GM12878 (cell line): ENCODE results near the gene CFDP1. TPM values are rescaled to one million over a fixed set of nuclear protein-coding genes. Genes with fewer than 3 reads are reported as not detected.

Experiments
- ATAC-seq: fragments of 200-7000 bp; cut with Tn5 transposase; 3 replicates; pipeline ENCODE4 v1.9.1; 2020; ENCODE audit warnings: mild to moderate bottlenecking, moderate library complexity
- BruUV-seq: library from RNA; stranded (reverse); fragments of 400-500 nt; replicated peaks from 2 replicates; lab custom pipeline; 2021; lab: Mats Ljungman, UMichigan
- CTCF ChIA-PET: fragments of 300-600 bp; sonication (Branson Sonifier 250); formaldehyde crosslinking; extraction: SDS; loops from one replicate; lab custom pipeline; 2021; ENCODE audit warnings: inconsistent platforms; lab: Yijun Ruan, JAX
- POLR2A ChIA-PET: fragments of 350-600 bp; formaldehyde crosslinking; extraction: SDS; loops from one replicate; lab custom pipeline; 2021; ENCODE audit warnings: inconsistent platforms; lab: Charles Lee
- RAD21 ChIA-PET: fragments of 300-600 bp; sonication (Branson Sonifier 250); formaldehyde crosslinking; loops from one replicate; lab custom pipeline; 2023; ENCODE audit warnings: antibody characterized with exemption; ENCODE audit not compliant: unreplicated experiment; lab: Charles Lee
- SMC1A ChIA-PET: fragments of 300-600 bp; sonication (Branson Sonifier 250); formaldehyde crosslinking; loops from one replicate; lab custom pipeline; 2023; ENCODE audit not compliant: unreplicated experiment, uncharacterized antibody; lab: Charles Lee
- DNase-seq: peaks from one replicate; pipeline ENCODE4 v3.0.0-alpha.2; 2011; ENCODE audit warnings: low read depth, low spot score
- FAIRE-seq: peaks from 3 replicates; lab custom pipeline; 2011; peaks lifted over from hg19 to GRCh38; lab: Jason Lieb, UNC
- H2AFZ ChIP-seq: 2 replicates; pipeline ENCODE4 v1.6.0; 2011; ENCODE audit warnings: low read depth, low read length, control low read depth; ENCODE audit not compliant: control insufficient read depth
- H3K27ac ChIP-seq: 2 replicates; pipeline ENCODE4 v1.5.1; 2011; ENCODE audit warnings: control low read depth; ENCODE audit not compliant: control insufficient read depth, insufficient read depth
- H3K27me3 ChIP-seq, 2 experiments: replicated peaks in 1 of 2; 2 replicates each; pipeline versions ENCODE4 v1.6.0 to v1.6.1; 2011; ENCODE audit warnings: low read length in 1 of 2; ENCODE audit not compliant: control insufficient read depth in 2 of 2, insufficient read depth in 2 of 2
- H3K36me3 ChIP-seq, 2 experiments: 2 replicates each; pipeline ENCODE4 v1.5.1; 2011; ENCODE audit warnings: low read length in 1 of 2; ENCODE audit not compliant: control insufficient read depth in 2 of 2, insufficient read depth in 2 of 2
- H3K4me1 ChIP-seq: 2 replicates; pipeline ENCODE4 v1.6.1; 2011; ENCODE audit warnings: mild to moderate bottlenecking, low read length, moderate library complexity, mixed read lengths; ENCODE audit not compliant: control insufficient read depth, insufficient read depth
- H3K4me2 ChIP-seq: 2 replicates; pipeline ENCODE4 v1.6.0; 2011; ENCODE audit warnings: control low read depth; ENCODE audit not compliant: control insufficient read depth, insufficient read depth
- H3K4me3 ChIP-seq: fragments of 200-600 bp; sonication (generic); 2 replicates; pipeline ENCODE4 v1.5.1; 2016
- H3K79me2 ChIP-seq: 2 replicates; pipeline ENCODE4 v1.6.0; 2011; ENCODE audit warnings: low read length; ENCODE audit not compliant: control insufficient read depth, insufficient read depth
- H3K9ac ChIP-seq: 2 replicates; pipeline ENCODE4 v1.8.0; 2011; ENCODE audit warnings: low read length, control low read depth, mixed read lengths; ENCODE audit not compliant: control insufficient read depth, insufficient read depth
- H3K9me3 ChIP-seq: replicated peaks from 3 replicates; pipeline ENCODE4 v1.5.1; 2011; ENCODE audit warnings: mild to moderate bottlenecking, low read length; ENCODE audit not compliant: control insufficient read depth, insufficient read depth
- H4K20me1 ChIP-seq: 2 replicates; pipeline ENCODE4 v1.6.0; 2011; ENCODE audit not compliant: control insufficient read depth, insufficient read depth
- POLR2AphosphoS2 ChIP-seq: IDR thresholded peaks from 2 replicates; pipeline ENCODE4 v1.6.1; 2011; ENCODE audit warnings: low read depth, mild to moderate bottlenecking, low read length, improper control_type of control experiment, moderate library complexity
- RAD21 ChIP-seq: IDR thresholded peaks from 2 replicates; pipeline ENCODE4 v1.6.1; 2011; ENCODE audit warnings: mild to moderate bottlenecking, low read depth, low read length, moderate library complexity; ENCODE audit not compliant: insufficient read depth
- WGBS: methylation state at CpG from one replicate; pipeline ENCODE4 v1.1.6; 2016; ENCODE audit warnings: low lambda C conversion rate; ENCODE audit not compliant: insufficient replicate concordance, insufficient coverage; ENCODE audit errors: missing lambda C conversion rate; 5-methylcytosine and 5-hydroxymethylcytosine counted together
- in situ Hi-C: fragments of 300-500 bp; cut with MboI; formaldehyde crosslinking; loops from 9 replicates; pipeline ENCODE4 v1.14.3; 2018; ENCODE audit warnings: mixed read lengths
- intact Hi-C: fragments of 100-400 bp; cut with micrococcal nuclease; formaldehyde crosslinking; loops from one replicate; pipeline ENCODE4 v1.14.2; 2022; ENCODE audit not compliant: unreplicated experiment
- polyA plus RNA-seq, 11 experiments: library from polyadenylated mRNA; depleted of rRNA in 4 of 11; unstranded in 6 of 11; stranded (reverse) in 5 of 11; fragments of >200 nt; fragmentation: Nextera tagmentation in 4 of 11; fragmentation: Illumina TruSeq in 1 of 11; extraction: Ambion mirVana in 4 of 11; extraction: Trizol in 1 of 11; gene quantifications; 1 replicate in 1 of 11; 2 replicates in 10 of 11; pipeline versions ENCODE4 v1.2.1 to v1.2.3, GENCODE V29; 2011 to 2016; ENCODE audit warnings: inconsistent platforms in 2 of 11, missing spikeins in 2 of 11, low read depth in 1 of 11
- small RNA-seq: library from RNA; depleted of rRNA; stranded (forward); fragments of <200 nt; gene quantifications from one replicate; pipeline ENCODE3, GENCODE V24; 2014
- total RNA-seq, 4 experiments: library from RNA; depleted of rRNA in 3 of 4; stranded (reverse); fragments of >200 nt in 3 of 4; fragmentation: Illumina TruSeq in 1 of 4; extraction: Trizol in 1 of 4; gene quantifications; 2 replicates each; pipeline versions ENCODE4 v1.2.1 to v1.2.3, GENCODE V29; 2013 to 2021
- TF ChIP-seq, protein P1 (sequence below), 3 experiments: IDR thresholded peaks in 2 of 3; conservative IDR thresholded peaks in 1 of 3; 2 replicates each; pipeline ENCODE4 v1.5.1; 2011; ENCODE audit warnings: low read depth in 3 of 3, low read length in 3 of 3, mild to moderate bottlenecking in 3 of 3, control low read depth in 2 of 3, moderate library complexity in 2 of 3, inconsistent platforms in 1 of 3, mixed read lengths in 1 of 3; ENCODE audit not compliant: control insufficient read depth in 2 of 3, insufficient read depth in 1 of 3; ENCODE audit errors: extremely low read depth in 1 of 3

CFDP1 gene
- total and polyA plus RNA-seq, 10 of the 15 experiments (the other 5 are each of a cell fraction or from before 2014, with no cell fraction given) = 22.3 to 64.8 (median 36.7) TPM

- FAIRE-seq (no peak), DNase-seq (no peak), ATAC-seq (no peak)
- H2AFZ ChIP-seq = no peak overlapping the region
- H3K27me3 ChIP-seq = no peaks in the 10 kb centered on the region
- no peak overlapping the region for H3K27ac ChIP-seq
- no TSS peak for BruUV-seq
- peaks cover 0 to 1% of the 10 kb centered on the region in 2 experiments; a peak in 1 of 4 replicates for H3K36me3 ChIP-seq
- WGBS = 64% methylated on average over 7 of the region's 7 CpGs
- H4K20me1 ChIP-seq = peaks cover 6% of the 10 kb centered on the region; the same call in 1 of the 2 replicates
- intact Hi-C loops (no loop called here), in situ Hi-C loops (no loop called here)
- H3K9ac ChIP-seq = no peak overlapping the region
- no peak overlapping the region; the same call in 1 of the 2 replicates for H3K4me2 ChIP-seq
- ChIA-PET RAD21 (interaction anchor here (1.3 to 2.5 kb wide), 3 partner anchors 11 to 141 kb away, joined by 4 to 13 read pairs (median 4); no protein-coding TSS in a partner anchor), POLR2A (interaction anchor here (1.1 to 1.3 kb wide), 2 partner anchors 38 to 546 kb away, joined by 3 to 5 read pairs; no protein-coding TSS in a partner anchor), SMC1A (interaction anchor here (1.0 to 2.4 kb wide), 4 partner anchors 9 to 141 kb away, joined by 3 to 9 read pairs (median 4); no protein-coding TSS in a partner anchor), CTCF (interaction anchor here (1.1 to 1.5 kb wide), 2 partner anchors 134 to 137 kb away, joined by 4 to 6 read pairs; no protein-coding TSS in a partner anchor)
- no peaks in the 10 kb centered on the region for H3K9me3 ChIP-seq
- peaks cover 19% of the 10 kb centered on the region for H3K4me1 ChIP-seq
- no peaks in the 10 kb centered on the region; the same call in 1 of the 2 replicates for H3K79me2 ChIP-seq
- TF ChIP-seq POLR2AphosphoS2 (no peak), RAD21 (0 out of 2 replicates have a peak, but pooled peaks have one; percentile 15)
- TF ChIP-seq, protein P1, sequence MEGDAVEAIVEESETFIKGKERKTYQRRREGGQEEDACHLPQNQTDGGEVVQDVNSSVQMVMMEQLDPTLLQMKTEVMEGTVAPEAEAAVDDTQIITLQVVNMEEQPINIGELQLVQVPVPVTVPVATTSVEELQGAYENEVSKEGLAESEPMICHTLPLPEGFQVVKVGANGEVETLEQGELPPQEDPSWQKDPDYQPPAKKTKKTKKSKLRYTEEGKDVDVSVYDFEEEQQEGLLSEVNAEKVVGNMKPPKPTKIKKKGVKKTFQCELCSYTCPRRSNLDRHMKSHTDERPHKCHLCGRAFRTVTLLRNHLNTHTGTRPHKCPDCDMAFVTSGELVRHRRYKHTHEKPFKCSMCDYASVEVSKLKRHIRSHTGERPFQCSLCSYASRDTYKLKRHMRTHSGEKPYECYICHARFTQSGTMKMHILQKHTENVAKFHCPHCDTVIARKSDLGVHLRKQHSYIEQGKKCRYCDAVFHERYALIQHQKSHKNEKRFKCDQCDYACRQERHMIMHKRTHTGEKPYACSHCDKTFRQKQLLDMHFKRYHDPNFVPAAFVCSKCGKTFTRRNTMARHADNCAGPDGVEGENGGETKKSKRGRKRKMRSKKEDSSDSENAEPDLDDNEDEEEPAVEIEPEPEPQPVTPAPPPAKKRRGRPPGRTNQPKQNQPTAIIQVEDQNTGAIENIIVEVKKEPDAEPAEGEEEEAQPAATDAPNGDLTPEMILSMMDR (IDR thresholded peaks at IDR 0.05 in 2 of 3, conservative IDR thresholded peaks at IDR 0.05 in 1 of 3; ENCODE audit: control insufficient read depth in 2 of 3, extremely low read depth in 1 of 3, insufficient read depth in 1 of 3, low read depth in 3 of 3, low read length in 3 of 3) = 0 out of 6 replicates have a peak, but pooled peaks of 1 of the 3 experiments have one; percentile 2
- no peak overlapping the region for H3K4me3 ChIP-seq
Observed at GRCh38 chr16:75244225-75244809, 189.0 kb downstream of the CFDP1 start.

Small RNA genes within 50 kb of the gene (small RNA-seq; reads per million reads assigned to genes)
- gene RF00598 (not detected), gene RNU6-758P (not detected)

Other genes starting within 250 kb of the CFDP1 start
Only the 7 nearest of the 12 such genes appear.
- gene BCAR1, start 181.9 kb downstream of the CFDP1 start, total RNA-seq (2014; rRNA removed) = 4.5 and 5.4 TPM in 2 replicates
- gene BCAR1, start 181.9 kb downstream of the CFDP1 start, total RNA-seq (2014; rRNA removed; fragmentation: Illumina TruSeq; extraction: Trizol) = 1.4 and 1.8 TPM in 2 replicates
- gene BCAR1, start 181.9 kb downstream of the CFDP1 start, total RNA-seq (2021) = 10.7 and 14.1 TPM in 2 replicates
- 1.8 and 2.3 TPM in 2 replicates for gene BCAR1, start 181.9 kb downstream of the CFDP1 start, polyA plus RNA-seq (2011; rRNA removed)
- gene BCAR1, start 181.9 kb downstream of the CFDP1 start, polyA plus RNA-seq (2014; fragmentation: Illumina TruSeq; extraction: Trizol) = 0.11 and 1.1 TPM in 2 replicates
- gene BCAR1, start 181.9 kb downstream of the CFDP1 start, polyA plus RNA-seq (2014; fragmentation: Nextera tagmentation; extraction: Ambion mirVana) = under 1 TPM in 1 of 2 experiments, not detected in 1; 0.13 TPM
- 5.7 and 9.5 TPM in 2 replicates for gene BCAR1, start 181.9 kb downstream of the CFDP1 start, polyA plus RNA-seq (2014; rRNA removed)
- 1 to 10 TPM; 2.8 to 5.4 TPM for gene BCAR1, start 181.9 kb downstream of the CFDP1 start, polyA plus RNA-seq (2016; fragmentation: Nextera tagmentation; extraction: Ambion mirVana)
- gene TMEM170A, start 31.2 kb upstream of the CFDP1 start, total RNA-seq (2014; rRNA removed) = 22.9 and 26.4 TPM in 2 replicates
- 17.7 and 18.9 TPM in 2 replicates for gene TMEM170A, start 31.2 kb upstream of the CFDP1 start, total RNA-seq (2014; rRNA removed; fragmentation: Illumina TruSeq; extraction: Trizol)
- 20.7 and 23.0 TPM in 2 replicates for gene TMEM170A, start 31.2 kb upstream of the CFDP1 start, total RNA-seq (2021)
- gene TMEM170A, start 31.2 kb upstream of the CFDP1 start, polyA plus RNA-seq (2011; rRNA removed) = 28.2 and 41.5 TPM in 2 replicates
- 13.5 and 16.5 TPM in 2 replicates for gene TMEM170A, start 31.2 kb upstream of the CFDP1 start, polyA plus RNA-seq (2014; fragmentation: Illumina TruSeq; extraction: Trizol)
- 1 to 10 TPM; 7.3 to 7.8 TPM for gene TMEM170A, start 31.2 kb upstream of the CFDP1 start, polyA plus RNA-seq (2014; fragmentation: Nextera tagmentation; extraction: Ambion mirVana)
- 11.5 and 14.6 TPM in 2 replicates for gene TMEM170A, start 31.2 kb upstream of the CFDP1 start, polyA plus RNA-seq (2014; rRNA removed)
- 10 to 100 TPM; 23.5 to 27.5 TPM for gene TMEM170A, start 31.2 kb upstream of the CFDP1 start, polyA plus RNA-seq (2016; fragmentation: Nextera tagmentation; extraction: Ambion mirVana)
- 1.1 and 2.5 TPM in 2 replicates for gene CHST6, start 61.9 kb upstream of the CFDP1 start, total RNA-seq (2014; rRNA removed)
- gene CHST6, start 61.9 kb upstream of the CFDP1 start, total RNA-seq (2014; rRNA removed; fragmentation: Illumina TruSeq; extraction: Trizol) = 0.64 and 0.67 TPM in 2 replicates
- 1.9 and 2.5 TPM in 2 replicates for gene CHST6, start 61.9 kb upstream of the CFDP1 start, total RNA-seq (2021)
- 0.20 and 0.29 TPM in 2 replicates for gene CHST6, start 61.9 kb upstream of the CFDP1 start, polyA plus RNA-seq (2011; rRNA removed)
- gene CHST6, start 61.9 kb upstream of the CFDP1 start, polyA plus RNA-seq (2014; fragmentation: Illumina TruSeq; extraction: Trizol) = 0.48 and 0.57 TPM in 2 replicates
- under 1 TPM; 0.14 to 0.18 TPM for gene CHST6, start 61.9 kb upstream of the CFDP1 start, polyA plus RNA-seq (2014; fragmentation: Nextera tagmentation; extraction: Ambion mirVana)
- gene CHST6, start 61.9 kb upstream of the CFDP1 start, polyA plus RNA-seq (2014; rRNA removed) = 1.3 and 1.6 TPM in 2 replicates
- gene CHST6, start 61.9 kb upstream of the CFDP1 start, polyA plus RNA-seq (2016; fragmentation: Nextera tagmentation; extraction: Ambion mirVana) = under 1 TPM; 0.28 to 0.46 TPM
- 0.23 TPM in 1 of 2 replicates, not detected in the other for gene CHST5, start 102.6 kb upstream of the CFDP1 start, total RNA-seq (2014; rRNA removed)
- 0.04 TPM in 1 of 2 replicates, not detected in the other for gene CHST5, start 102.6 kb upstream of the CFDP1 start, total RNA-seq (2014; rRNA removed; fragmentation: Illumina TruSeq; extraction: Trizol)
- 0.19 TPM in 1 of 2 replicates, not detected in the other for gene CHST5, start 102.6 kb upstream of the CFDP1 start, total RNA-seq (2021)
- gene CHST5, start 102.6 kb upstream of the CFDP1 start, polyA plus RNA-seq (2011; rRNA removed) = not detected in 2 replicates
- not detected in 2 replicates for gene CHST5, start 102.6 kb upstream of the CFDP1 start, polyA plus RNA-seq (2014; fragmentation: Illumina TruSeq; extraction: Trizol)
- not detected for gene CHST5, start 102.6 kb upstream of the CFDP1 start, polyA plus RNA-seq (2014; fragmentation: Nextera tagmentation; extraction: Ambion mirVana)
- gene CHST5, start 102.6 kb upstream of the CFDP1 start, polyA plus RNA-seq (2014; rRNA removed) = 0.05 and 0.08 TPM in 2 replicates
- gene CHST5, start 102.6 kb upstream of the CFDP1 start, polyA plus RNA-seq (2016; fragmentation: Nextera tagmentation; extraction: Ambion mirVana) = under 1 TPM in 1 of 2 experiments, not detected in 1; 0.43 TPM
- 5.9 and 7.4 TPM in 2 replicates for gene TMEM231, start 122.7 kb upstream of the CFDP1 start, total RNA-seq (2014; rRNA removed)
- 4.3 TPM in 2 replicates for gene TMEM231, start 122.7 kb upstream of the CFDP1 start, total RNA-seq (2014; rRNA removed; fragmentation: Illumina TruSeq; extraction: Trizol)
- 5.6 and 5.9 TPM in 2 replicates for gene TMEM231, start 122.7 kb upstream of the CFDP1 start, total RNA-seq (2021)
- 4.4 and 5.4 TPM in 2 replicates for gene TMEM231, start 122.7 kb upstream of the CFDP1 start, polyA plus RNA-seq (2011; rRNA removed)
- gene TMEM231, start 122.7 kb upstream of the CFDP1 start, polyA plus RNA-seq (2014; fragmentation: Illumina TruSeq; extraction: Trizol) = 5.3 and 6.9 TPM in 2 replicates
- 1 to 10 TPM; 1.2 TPM for gene TMEM231, start 122.7 kb upstream of the CFDP1 start, polyA plus RNA-seq (2014; fragmentation: Nextera tagmentation; extraction: Ambion mirVana)
- 5.2 and 9.1 TPM in 2 replicates for gene TMEM231, start 122.7 kb upstream of the CFDP1 start, polyA plus RNA-seq (2014; rRNA removed)
- gene TMEM231, start 122.7 kb upstream of the CFDP1 start, polyA plus RNA-seq (2016; fragmentation: Nextera tagmentation; extraction: Ambion mirVana) = 1 to 10 TPM; 6.4 to 6.5 TPM
- gene GABARAPL2, start 132.9 kb upstream of the CFDP1 start, total RNA-seq (2014; rRNA removed) = 61.9 and 69.8 TPM in 2 replicates
- gene GABARAPL2, start 132.9 kb upstream of the CFDP1 start, total RNA-seq (2014; rRNA removed; fragmentation: Illumina TruSeq; extraction: Trizol) = 69.9 and 70.7 TPM in 2 replicates
- 102 and 106 TPM in 2 replicates for gene GABARAPL2, start 132.9 kb upstream of the CFDP1 start, total RNA-seq (2021)
- 119 and 151 TPM in 2 replicates for gene GABARAPL2, start 132.9 kb upstream of the CFDP1 start, polyA plus RNA-seq (2011; rRNA removed)
- 108 and 137 TPM in 2 replicates for gene GABARAPL2, start 132.9 kb upstream of the CFDP1 start, polyA plus RNA-seq (2014; fragmentation: Illumina TruSeq; extraction: Trizol)
- gene GABARAPL2, start 132.9 kb upstream of the CFDP1 start, polyA plus RNA-seq (2014; fragmentation: Nextera tagmentation; extraction: Ambion mirVana) = 100 to 1,000 TPM; 358 to 359 TPM
- 122 and 137 TPM in 2 replicates for gene GABARAPL2, start 132.9 kb upstream of the CFDP1 start, polyA plus RNA-seq (2014; rRNA removed)
- gene GABARAPL2, start 132.9 kb upstream of the CFDP1 start, polyA plus RNA-seq (2016; fragmentation: Nextera tagmentation; extraction: Ambion mirVana) = 100 to 1,000 TPM; 260 to 266 TPM
- gene ADAT1, start 189.8 kb upstream of the CFDP1 start, total RNA-seq (2014; rRNA removed) = 61.7 and 72.9 TPM in 2 replicates
- 66.3 and 70.3 TPM in 2 replicates for gene ADAT1, start 189.8 kb upstream of the CFDP1 start, total RNA-seq (2014; rRNA removed; fragmentation: Illumina TruSeq; extraction: Trizol)
- gene ADAT1, start 189.8 kb upstream of the CFDP1 start, total RNA-seq (2021) = 70.0 and 72.3 TPM in 2 replicates
- 28.2 and 34.8 TPM in 2 replicates for gene ADAT1, start 189.8 kb upstream of the CFDP1 start, polyA plus RNA-seq (2011; rRNA removed)
- gene ADAT1, start 189.8 kb upstream of the CFDP1 start, polyA plus RNA-seq (2014; fragmentation: Illumina TruSeq; extraction: Trizol) = 77.4 and 86.7 TPM in 2 replicates
- 10 to 100 TPM; 26.2 to 29.5 TPM for gene ADAT1, start 189.8 kb upstream of the CFDP1 start, polyA plus RNA-seq (2014; fragmentation: Nextera tagmentation; extraction: Ambion mirVana)
- gene ADAT1, start 189.8 kb upstream of the CFDP1 start, polyA plus RNA-seq (2014; rRNA removed) = 39.5 and 49.9 TPM in 2 replicates
- gene ADAT1, start 189.8 kb upstream of the CFDP1 start, polyA plus RNA-seq (2016; fragmentation: Nextera tagmentation; extraction: Ambion mirVana) = 10 to 100 TPM; 43.9 to 65.2 TPM